Colonic mucosa (tissue), 4 donors: ENCODE measurements around the gene SH3TC1. TPM values are rescaled to one million over a fixed set of nuclear protein-coding genes. Genes with fewer than 3 reads are reported as not detected.

ENCODE experiments used
- DNase-seq: peaks from one replicate; pipeline ENCODE4 v3.0.0-alpha.2; 2020
- H3K27ac ChIP-seq: fragments of 200-600 bp; one replicate; pipeline ENCODE4 v1.8.0; 2021
- H3K27me3 ChIP-seq: fragments of 200-600 bp; one replicate; pipeline ENCODE4 v1.8.0; 2021
- H3K36me3 ChIP-seq: fragments of 200-600 bp; one replicate; pipeline ENCODE4 v1.8.0; 2021
- H3K4me1 ChIP-seq: fragments of 200-600 bp; one replicate; pipeline ENCODE4 v1.8.0; 2021; ENCODE audit warnings: mild to moderate bottlenecking
- H3K4me3 ChIP-seq: fragments of 200-600 bp; one replicate; pipeline ENCODE4 v1.8.0; 2021
- H3K9ac ChIP-seq, 2 donors: one replicate each; pipeline ENCODE4 v1.7.0; 2013; ENCODE audit warnings: control low read depth in 2 of 2, low read depth in 2 of 2, low read length in 2 of 2
- H3K9me3 ChIP-seq: fragments of 200-600 bp; one replicate; pipeline ENCODE4 v1.8.0; 2021
- CTCF ChIP-seq: fragments of 200-600 bp; IDR thresholded peaks from one replicate; pipeline ENCODE4 v1.8.0; 2022; ENCODE audit warnings: antibody characterized with exemption, mild to moderate bottlenecking
- intact Hi-C: fragments of 100-400 bp; cut with DNase I; formaldehyde crosslinking; loops from one replicate; pipeline ENCODE4 v1.14.1; 2022
- total RNA-seq, 2 donors: library from RNA; stranded (reverse); fragmentation: NEBNext Ultra II Directional in 1 of 2; extraction: Animal tissue kit (Norgen Biotek cat#: 25700) in 1 of 2; gene quantifications; one replicate each; pipeline ENCODE4 v1.2.1, GENCODE V29; 2021
- donor health status: healthy.
- donor health status: DM: no; HTN: no; CAD: no.
- donor health status: DM: no; HTN: no; CAD: no.

Gene SH3TC1
- total RNA-seq, 2 donors from 2014 or later = 10.8 to 22.5 TPM

- Histone ChIP-seq H3K4me1 (no peaks in the 10 kb centered on the region), H3K27ac (no peak overlapping the region), H3K27me3 (no peaks in the 10 kb centered on the region), H3K36me3 (no peaks in the 10 kb centered on the region), H3K9ac (no peak overlapping the region), H3K9me3 (no peaks in the 10 kb centered on the region), H3K4me3 (no peak overlapping the region)
- no peak for DNase-seq
- TF ChIP-seq CTCF = no peak
- intact Hi-C loops = no loop called here
These were observed 11.5 kb downstream of the SH3TC1 start for GRCh38 chr4:8210616-8211015.

GRCh38 chr4:8211251-8211650, 12.2 kb downstream of the SH3TC1 start:
- intact Hi-C loops = no loop called here
- Histone ChIP-seq H3K27ac (no peak overlapping the region), H3K27me3 (no peaks in the 10 kb centered on the region), H3K4me1 (no peaks in the 10 kb centered on the region), H3K4me3 (no peak overlapping the region), H3K36me3 (no peaks in the 10 kb centered on the region), H3K9me3 (no peaks in the 10 kb centered on the region), H3K9ac (no peak overlapping the region)
- no peak for DNase-seq
- no peak for TF ChIP-seq CTCF

- H3K27ac ChIP-seq = no peak overlapping the region
- intact Hi-C loops = no loop called here
These were observed 12.9 kb downstream of the SH3TC1 start for GRCh38 chr4:8211737-8212581.

GRCh38 chr4:8212622-8213021, 13.5 kb downstream of the SH3TC1 start:
- Histone ChIP-seq H3K9me3 (no peaks in the 10 kb centered on the region), H3K27me3 (no peaks in the 10 kb centered on the region), H3K9ac (no peak overlapping the region), H3K4me1 (no peaks in the 10 kb centered on the region), H3K4me3 (no peak overlapping the region), H3K36me3 (no peaks in the 10 kb centered on the region), H3K27ac (no peak overlapping the region)
- no peak for DNase-seq
- TF ChIP-seq CTCF = no peak
- intact Hi-C loops = no loop called here

More at GRCh38 chr4:8211737-8212581, 12.9 kb downstream of the SH3TC1 start:
- DNase-seq = no peak
- H3K27me3 ChIP-seq = no peaks in the 10 kb centered on the region
- TF ChIP-seq CTCF = no peak
- no peaks in the 10 kb centered on the region for H3K4me1 ChIP-seq
- no peak overlapping the region for H3K4me3 ChIP-seq
- no peaks in the 10 kb centered on the region for H3K9me3 ChIP-seq
- no peaks in the 10 kb centered on the region for H3K36me3 ChIP-seq
- H3K9ac ChIP-seq = no peak overlapping the region

- intact Hi-C loops = no loop called here
- DNase-seq = no peak
- Histone ChIP-seq H3K9me3 (no peaks in the 10 kb centered on the region), H3K27ac (no peak overlapping the region), H3K4me3 (no peak overlapping the region), H3K4me1 (no peaks in the 10 kb centered on the region), H3K9ac (no peak overlapping the region), H3K36me3 (no peaks in the 10 kb centered on the region), H3K27me3 (no peaks in the 10 kb centered on the region)
- no peak for TF ChIP-seq CTCF
These were observed 14.0 kb downstream of the SH3TC1 start for GRCh38 chr4:8213121-8213520.
